Activated CD4-positive, alpha-beta T cell treated with anti-CD3 and anti-CD28 coated beads, Interleukin-2, amount 10 ng/mL, durations not matched to agents 24 days and 14 days (primary cell): ENCODE results near the gene FBXW5. TPM values are rescaled to one million over a fixed set of nuclear protein-coding genes. Genes with fewer than 3 reads are reported as not detected.
A peak's percentile ranks its signal among the peaks of the same experiment; 100 is the strongest.

ENCODE experiments used
- DNase-seq: peaks from one replicate; pipeline ENCODE4 v3.0.0; 2022
- H3K27ac Mint-ChIP-seq: one replicate; pipeline ENCODE4 v1.8.0; 2022; ENCODE audit warnings: mild to moderate bottlenecking, mixed read lengths
- H3K27me3 Mint-ChIP-seq: one replicate; pipeline ENCODE4 v1.8.0; 2022; ENCODE audit warnings: mixed read lengths
- H3K36me3 Mint-ChIP-seq: one replicate; pipeline ENCODE4 v1.8.0; 2022; ENCODE audit warnings: low read depth, mild to moderate bottlenecking, mixed read lengths
- H3K4me1 Mint-ChIP-seq: one replicate; pipeline ENCODE4 v1.8.0; 2021; ENCODE audit warnings: mixed read lengths
- H3K4me3 Mint-ChIP-seq: one replicate; pipeline ENCODE4 v1.8.0; 2022; ENCODE audit warnings: mild to moderate bottlenecking, moderate library complexity, mixed read lengths
- H3K9me3 Mint-ChIP-seq: one replicate; pipeline ENCODE4 v1.8.0; 2021; ENCODE audit warnings: mixed read lengths
- intact Hi-C: fragments of 100-400 bp; cut with micrococcal nuclease; formaldehyde crosslinking; loops from one replicate; pipeline ENCODE4 v1.15.1; 2023
- total RNA-seq: library from RNA; stranded (reverse); gene quantifications from 2 replicates; pipeline ENCODE4 v1.2.3, GENCODE V29; 2022

FBXW5 gene
- total RNA-seq, 1 donor from 2014 or later, result 93.6 TPM

DNA sequence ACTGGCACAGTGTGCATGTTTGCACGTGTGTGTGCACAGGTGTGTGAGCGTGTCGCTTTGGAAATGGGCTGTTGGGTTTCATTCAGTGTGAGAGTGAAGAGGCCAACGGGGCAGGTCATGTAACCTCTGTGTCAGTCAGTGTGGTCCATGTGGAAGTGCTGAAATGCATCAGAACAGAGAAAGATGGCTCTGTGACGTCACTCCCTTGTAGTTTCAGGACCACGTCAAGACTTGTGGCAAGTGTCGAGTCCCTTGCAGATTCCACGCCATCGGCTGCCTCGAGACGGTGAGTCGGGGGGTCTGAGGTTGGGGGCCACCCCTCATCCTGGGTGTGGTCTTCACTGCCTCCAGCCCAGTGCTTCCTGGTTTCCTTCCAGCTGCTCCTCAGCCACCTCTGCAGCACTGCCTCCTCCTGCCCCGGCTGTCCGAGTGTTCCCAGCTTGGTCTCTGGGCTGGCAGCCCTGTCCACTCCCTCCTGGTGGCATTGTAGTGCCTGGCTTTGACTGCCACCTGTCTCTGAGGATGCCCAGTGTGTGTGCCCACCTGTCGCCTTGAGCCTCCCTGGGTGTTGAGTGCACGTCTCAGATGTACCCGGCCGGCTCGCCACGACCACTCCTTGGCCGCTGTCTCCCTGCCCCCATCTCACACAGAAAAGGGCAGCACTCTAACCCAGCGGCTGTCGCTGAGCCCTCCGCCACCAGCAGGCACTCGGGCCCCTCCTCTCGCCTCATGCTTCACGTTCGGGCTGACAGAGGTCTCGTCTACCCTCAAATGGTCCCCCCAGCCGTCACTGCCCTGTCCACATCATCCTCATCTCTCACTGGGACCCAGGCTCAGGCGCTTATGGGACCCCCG is 28.0 kb downstream of the FBXW5 start:
- H3K27me3 Mint-ChIP-seq, result no peaks in the 10 kb centered on the region
- no peak for DNase-seq
- H3K9me3 Mint-ChIP-seq, result no peaks in the 10 kb centered on the region
- H3K4me3 Mint-ChIP-seq, result no peak overlapping the region
- H3K27ac Mint-ChIP-seq, result peak overlapping the region; percentile 76
- peaks cover 45% of the 10 kb centered on the region for H3K36me3 Mint-ChIP-seq
- intact Hi-C loops, result no loop called here
- peaks cover 5% of the 10 kb centered on the region for H3K4me1 Mint-ChIP-seq

DNA sequence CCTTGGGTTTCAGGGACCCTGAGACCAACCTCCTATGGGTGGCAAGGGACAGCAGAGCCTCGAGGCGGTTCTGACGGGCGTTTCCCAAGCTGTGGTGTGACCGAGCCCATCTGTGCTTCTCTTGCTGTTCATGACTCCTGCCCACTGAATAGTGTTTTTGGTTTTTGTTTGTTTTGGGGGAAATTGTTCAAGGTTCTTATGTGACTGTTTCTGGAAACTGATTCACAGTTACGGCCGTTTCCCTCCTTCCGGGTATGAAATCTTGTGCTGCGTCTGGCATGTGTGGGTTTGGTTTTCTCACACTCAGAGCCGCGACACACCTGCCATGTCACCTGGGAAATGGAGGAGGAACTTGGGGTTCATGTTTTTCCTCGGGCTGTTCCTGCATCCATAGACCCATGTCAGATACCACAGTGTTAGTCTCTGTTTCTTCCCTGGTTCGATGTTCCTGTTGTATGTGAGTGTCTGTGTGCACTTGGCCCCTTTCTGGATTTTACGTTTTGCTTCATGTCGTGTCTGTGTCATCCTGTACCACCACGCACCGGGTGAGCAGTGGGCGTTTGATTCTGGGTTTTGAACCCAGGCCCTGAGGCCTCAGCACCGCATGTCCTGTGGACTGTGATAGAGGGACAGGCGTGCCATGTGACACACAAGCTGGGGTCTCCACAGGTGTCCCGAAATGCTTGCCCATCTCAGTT is 28.8 kb downstream of the FBXW5 start:
- no peak for DNase-seq
- peaks cover 5% of the 10 kb centered on the region for H3K4me1 Mint-ChIP-seq
- no peaks in the 10 kb centered on the region for H3K27me3 Mint-ChIP-seq
- H3K36me3 Mint-ChIP-seq, result peaks cover 49% of the 10 kb centered on the region
- H3K4me3 Mint-ChIP-seq, result no peak overlapping the region
- peak overlapping the region; percentile 76 for H3K27ac Mint-ChIP-seq
- intact Hi-C loops, result no loop called here
- H3K9me3 Mint-ChIP-seq, result no peaks in the 10 kb centered on the region

- no peak for DNase-seq
- Mint-ChIP-seq H3K4me1 (peaks cover 9% of the 10 kb centered on the region), H3K4me3 (no peak overlapping the region), H3K9me3 (no peaks in the 10 kb centered on the region), H3K27ac (peak overlapping the region; percentile 47), H3K36me3 (peaks cover 53% of the 10 kb centered on the region), H3K27me3 (no peaks in the 10 kb centered on the region)
- intact Hi-C loops, result no loop called here
Measured at GRCh38 chr9:136913701-136914438, 30.7 kb downstream of the FBXW5 start.

- Mint-ChIP-seq H3K36me3 (peaks cover 55% of the 10 kb centered on the region), H3K27me3 (no peaks in the 10 kb centered on the region), H3K27ac (no peak overlapping the region), H3K4me1 (peaks cover 9% of the 10 kb centered on the region), H3K4me3 (no peak overlapping the region), H3K9me3 (no peaks in the 10 kb centered on the region)
- DNase-seq, result no peak
- intact Hi-C loops, result no loop called here
Measured at GRCh38 chr9:136910901-136911245, 33.7 kb downstream of the FBXW5 start.

DNA sequence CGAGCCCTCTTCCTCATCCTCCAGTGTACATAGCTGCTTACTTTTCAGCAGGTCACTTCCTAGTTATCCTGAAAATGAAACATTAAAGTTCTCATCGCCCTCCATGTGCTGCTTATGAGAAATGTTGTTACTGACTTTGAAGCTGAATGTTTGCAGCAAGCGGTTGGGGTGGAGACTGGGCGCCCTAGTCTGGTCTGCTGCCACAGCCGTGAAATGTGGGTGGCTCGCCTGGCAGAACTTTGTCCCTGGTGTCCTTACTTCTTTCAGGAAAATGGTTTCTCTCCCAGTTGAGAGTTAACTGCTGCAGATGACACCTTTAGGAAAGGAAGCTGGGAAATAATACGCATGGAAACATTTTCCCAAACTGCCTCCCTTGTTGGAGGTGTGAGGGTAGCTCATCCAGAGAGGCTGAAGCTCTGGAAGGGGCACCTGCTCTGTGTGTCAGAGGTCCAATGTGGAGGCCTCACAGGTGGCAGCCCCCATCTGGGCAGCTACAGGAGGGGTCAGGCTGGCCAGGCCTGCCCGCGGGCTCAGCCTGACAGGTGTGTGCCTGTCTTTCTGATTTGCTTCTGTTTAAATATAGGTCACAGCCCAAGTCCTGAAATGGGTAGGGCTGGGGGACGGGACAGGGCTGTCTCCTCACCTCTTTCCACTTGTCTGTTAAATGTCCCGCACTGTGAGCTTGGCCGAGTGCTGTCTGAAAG is 34.2 kb downstream of the FBXW5 start:
- H3K9me3 Mint-ChIP-seq, result no peaks in the 10 kb centered on the region
- peaks cover 8% of the 10 kb centered on the region for H3K4me1 Mint-ChIP-seq
- H3K4me3 Mint-ChIP-seq, result no peak overlapping the region
- no peak for DNase-seq
- peaks cover 53% of the 10 kb centered on the region for H3K36me3 Mint-ChIP-seq
- intact Hi-C loops, result no loop called here
- no peak overlapping the region for H3K27ac Mint-ChIP-seq
- no peaks in the 10 kb centered on the region for H3K27me3 Mint-ChIP-seq

DNA sequence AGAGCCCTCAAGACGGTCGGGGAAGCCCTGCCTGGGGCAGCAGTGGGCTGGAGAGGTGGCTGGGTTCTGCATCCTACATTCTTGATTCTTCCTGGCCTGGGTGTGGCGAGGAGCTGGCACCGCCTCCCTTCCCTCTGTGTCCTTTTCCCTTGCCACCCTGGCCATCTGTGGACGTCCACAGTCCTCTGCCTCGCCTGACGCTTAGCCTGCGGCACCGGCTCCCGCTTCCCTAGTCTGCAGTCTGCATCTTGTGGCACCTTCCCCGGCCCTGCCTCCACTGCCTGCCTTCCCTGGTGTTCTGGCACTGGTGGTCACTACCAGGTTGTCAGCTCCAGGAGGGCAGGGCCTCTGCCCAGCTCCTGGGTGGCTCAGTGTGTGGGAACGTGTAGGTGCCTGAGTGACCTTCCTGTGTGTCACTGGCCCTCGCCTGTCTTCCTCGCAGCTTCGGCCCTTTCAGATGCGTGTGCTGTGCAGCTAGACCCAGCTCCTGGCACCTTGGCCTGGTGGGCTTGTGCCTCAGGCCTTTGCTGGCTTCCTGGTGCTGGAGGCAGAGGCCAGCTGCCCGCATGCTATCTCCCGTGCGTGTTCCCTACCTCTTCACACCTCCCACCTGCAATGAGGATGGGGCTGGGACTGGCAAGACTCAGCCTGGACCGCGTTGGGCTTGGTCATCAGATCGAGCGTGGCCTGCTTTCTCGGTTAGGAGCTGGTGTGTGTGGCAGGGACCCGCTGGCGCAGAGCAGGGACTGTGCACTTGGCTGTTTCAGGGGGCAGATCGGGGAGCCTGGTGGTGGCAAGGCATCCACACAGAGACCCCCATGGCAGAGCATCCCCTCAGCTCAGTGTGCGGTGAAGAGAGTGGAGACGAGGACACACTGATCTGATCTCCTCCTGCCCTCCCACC is 37.3 kb downstream of the FBXW5 start:
- H3K27me3 Mint-ChIP-seq, result no peaks in the 10 kb centered on the region
- intact Hi-C loops, result no loop called here
- H3K27ac Mint-ChIP-seq, result peak overlapping the region; percentile 69
- peaks cover 24% of the 10 kb centered on the region for H3K4me1 Mint-ChIP-seq
- H3K9me3 Mint-ChIP-seq, result no peaks in the 10 kb centered on the region
- no peak for DNase-seq
- H3K4me3 Mint-ChIP-seq, result no peak overlapping the region
- H3K36me3 Mint-ChIP-seq, result peaks cover 57% of the 10 kb centered on the region

DNA sequence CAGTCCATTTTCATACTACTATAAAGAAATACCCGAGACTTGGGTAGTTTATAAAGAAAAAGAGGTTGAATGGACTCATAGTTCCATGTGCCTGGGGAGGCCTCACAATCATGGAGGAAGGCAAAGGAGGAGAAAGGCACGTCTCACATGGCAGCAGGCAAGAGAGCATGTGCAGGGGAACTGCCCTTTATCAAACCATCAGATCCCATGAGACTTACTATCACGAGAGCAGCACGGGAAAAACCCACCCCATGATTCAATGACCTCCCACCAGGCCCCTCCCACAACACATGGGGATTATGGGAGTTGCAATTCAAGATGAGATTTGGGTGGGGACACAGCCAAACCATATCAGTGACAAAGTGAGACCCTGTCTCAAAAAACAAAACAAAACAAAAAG is 38.3 kb downstream of the FBXW5 start:
- no peaks in the 10 kb centered on the region for H3K9me3 Mint-ChIP-seq
- peaks cover 61% of the 10 kb centered on the region for H3K36me3 Mint-ChIP-seq
- DNase-seq, result no peak
- H3K27ac Mint-ChIP-seq, result peak overlapping the region; percentile 68
- peaks cover 32% of the 10 kb centered on the region for H3K4me1 Mint-ChIP-seq
- H3K4me3 Mint-ChIP-seq, result no peak overlapping the region
- no peaks in the 10 kb centered on the region for H3K27me3 Mint-ChIP-seq
- intact Hi-C loops, result no loop called here

DNA sequence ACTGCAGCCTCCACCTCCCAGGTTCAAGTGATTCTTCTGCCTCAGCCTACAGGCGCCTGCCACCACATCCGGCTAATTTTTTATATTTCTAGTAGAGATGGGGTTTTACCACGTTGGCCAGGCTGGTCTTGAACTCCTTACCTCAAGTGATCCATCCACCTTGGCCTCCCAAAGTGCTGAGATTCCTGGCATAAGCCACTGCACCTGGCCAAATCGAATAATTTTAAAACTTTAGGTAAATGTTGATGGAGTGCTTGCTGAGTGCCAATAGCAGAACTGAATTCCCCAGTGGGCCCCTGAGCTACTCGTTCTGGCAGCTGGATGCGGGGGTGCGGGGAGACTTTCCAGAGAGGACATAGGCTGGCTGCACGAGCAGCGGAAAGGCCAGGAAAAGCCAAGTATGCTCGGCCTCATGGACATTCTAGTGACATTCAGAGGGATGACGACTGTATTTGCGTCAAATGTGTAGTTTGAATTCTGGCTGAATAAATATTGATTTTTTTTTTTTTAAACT is 41.4 kb downstream of the FBXW5 start:
- Mint-ChIP-seq H3K36me3 (peaks cover 63% of the 10 kb centered on the region), H3K27ac (peak overlapping the region; percentile 99), H3K9me3 (no peaks in the 10 kb centered on the region), H3K4me3 (peak overlapping the region; percentile 49), H3K4me1 (peaks cover 48% of the 10 kb centered on the region), H3K27me3 (no peaks in the 10 kb centered on the region)
- peak; percentile 62 for DNase-seq
- intact Hi-C loops, result loop anchor here (2.0 to 5.0 kb wide), 2 partner anchors 54 to 96 kb away; partner anchors contain the start of genes PHPT1 and RABL6

DNA sequence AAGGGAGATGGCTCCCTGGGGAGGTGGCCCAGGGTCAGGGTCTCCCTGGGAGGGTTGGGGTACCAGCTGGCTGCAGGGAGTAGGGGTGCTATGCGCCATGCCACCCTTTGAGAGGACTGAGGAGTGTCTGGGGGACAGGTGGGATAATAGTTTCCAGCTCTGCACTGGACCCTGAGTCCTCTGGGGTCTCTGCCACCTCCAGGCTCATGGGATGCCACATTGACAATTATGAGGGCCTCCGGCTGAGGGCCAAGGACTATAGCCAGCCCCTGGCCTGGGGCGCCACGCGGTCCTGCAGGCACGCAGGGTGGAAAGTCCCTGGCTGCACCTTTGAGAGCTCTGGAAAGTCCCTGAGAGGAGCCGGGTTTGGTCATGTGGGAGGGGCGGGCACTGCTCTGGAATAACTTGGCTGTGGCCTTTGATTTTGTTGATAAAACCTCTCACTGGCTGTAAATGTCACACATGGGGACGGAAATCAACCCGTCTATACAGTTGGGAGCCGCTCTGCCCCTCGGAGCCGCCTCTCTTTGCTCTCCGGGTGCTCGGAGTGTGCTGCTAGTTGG is 42.2 kb downstream of the FBXW5 start:
- intact Hi-C loops, result loop anchor here (1.0 to 5.0 kb wide), 6 partner anchors 16 to 95 kb away; partner anchors contain the start of genes EDF1, FBXW5, PHPT1 and RABL6
- H3K27me3 Mint-ChIP-seq, result no peaks in the 10 kb centered on the region
- peak; percentile 97 for DNase-seq
- H3K36me3 Mint-ChIP-seq, result peaks cover 58% of the 10 kb centered on the region
- H3K27ac Mint-ChIP-seq, result peak overlapping the region; percentile 99
- peak overlapping the region; percentile 78 for H3K4me3 Mint-ChIP-seq
- no peaks in the 10 kb centered on the region for H3K9me3 Mint-ChIP-seq
- H3K4me1 Mint-ChIP-seq, result peaks cover 48% of the 10 kb centered on the region

- Mint-ChIP-seq H3K4me3 (peak overlapping the region; percentile 78), H3K27me3 (no peaks in the 10 kb centered on the region), H3K27ac (peak overlapping the region; percentile 99), H3K4me1 (peaks cover 52% of the 10 kb centered on the region), H3K36me3 (peaks cover 54% of the 10 kb centered on the region), H3K9me3 (no peaks in the 10 kb centered on the region)
- peak; percentile 96 for DNase-seq
- intact Hi-C loops, result loop anchor here (1.0 to 5.0 kb wide), 6 partner anchors 15 to 94 kb away; partner anchors contain the start of genes EDF1, FBXW5, PHPT1 and RABL6
Measured at GRCh38 chr9:136901516-136902258, 42.9 kb downstream of the FBXW5 start.

DNA sequence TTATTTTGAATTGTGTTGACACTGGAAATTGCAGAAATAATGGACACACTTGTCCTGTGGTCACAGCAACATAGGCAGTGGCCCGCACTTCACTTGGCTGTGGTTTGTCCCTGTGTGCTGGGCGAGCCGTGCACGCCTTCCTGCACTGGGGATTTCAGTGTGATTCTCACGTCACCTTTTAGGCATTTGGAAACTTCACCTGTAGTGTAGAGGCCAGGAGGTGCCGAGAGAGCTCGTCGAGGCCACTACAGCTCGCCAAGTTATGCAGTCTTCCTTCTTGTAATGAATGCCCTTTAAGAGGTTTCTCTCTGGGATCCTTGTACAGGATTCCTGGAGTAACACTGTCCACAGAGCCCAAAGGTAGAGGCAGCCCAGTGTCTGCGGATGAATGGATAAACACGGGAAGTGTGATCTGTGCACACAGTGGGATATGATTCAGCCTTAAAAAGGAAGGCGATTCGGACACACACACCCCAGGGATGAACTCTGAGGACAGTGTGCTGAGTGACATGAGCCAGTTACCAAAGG is 43.5 kb downstream of the FBXW5 start:
- peaks cover 51% of the 10 kb centered on the region for H3K36me3 Mint-ChIP-seq
- H3K9me3 Mint-ChIP-seq, result no peaks in the 10 kb centered on the region
- H3K4me3 Mint-ChIP-seq, result peak overlapping the region; percentile 78
- peak overlapping the region; percentile 99 for H3K27ac Mint-ChIP-seq
- intact Hi-C loops, result loop anchor here (5.0 kb wide), 1 partner anchor 94 kb away; the partner anchor contains the start of gene RABL6
- no peak for DNase-seq
- no peaks in the 10 kb centered on the region for H3K27me3 Mint-ChIP-seq
- H3K4me1 Mint-ChIP-seq, result peaks cover 49% of the 10 kb centered on the region
